SK-N-SH (cell line): ENCODE measurements around the gene TNFRSF14. TPM values are rescaled to one million over a fixed set of nuclear protein-coding genes. Genes with fewer than 3 reads are reported as not detected.

Experiments used
- CTCF ChIA-PET: fragments of 300-600, 350-600 bp; formaldehyde crosslinking; extraction: SDS; loops from one replicate; lab custom pipeline; 2021; lab: Yijun Ruan, JAX
- POLR2A ChIA-PET: fragments of 350-600 bp; sonication (Branson Sonifier 250); formaldehyde crosslinking; extraction: SDS; loops from one replicate; lab custom pipeline; 2020; ENCODE audit warnings: antibody characterized with exemption, inconsistent platforms; lab: Yijun Ruan, JAX
- DNase-seq: peaks from one replicate; pipeline ENCODE4 v3.0.0; 2012
- H2AFZ ChIP-seq: fragments of 200-600 bp; sonication (generic); 2 replicates; pipeline ENCODE4 v1.8.1; 2016; ENCODE audit warnings: antibody characterized with exemption, mild to moderate bottlenecking, low read depth
- H3F3A ChIP-seq: fragments of 200-600 bp; sonication (generic); replicated peaks from 2 replicates; pipeline ENCODE3; 2016; ENCODE audit warnings: antibody characterized with exemption, mild to moderate bottlenecking; ENCODE audit not compliant: insufficient read depth
- H3K27ac ChIP-seq, 2 experiments: fragments of 200-500 bp in 1 of 2; fragments of 200-600 bp in 1 of 2; sonication (Bioruptor generic) in 1 of 2; sonication (generic), shearing (Covaris generic) in 1 of 2; 2 replicates each; pipeline versions ENCODE4 v1.5.1 to v1.6.1; 2014 to 2016; ENCODE audit warnings: low read depth in 2 of 2, inconsistent platforms in 1 of 2, low read length in 1 of 2, mild to moderate bottlenecking in 1 of 2, mixed read lengths in 1 of 2
- H3K27me3 ChIP-seq: fragments of 200-600 bp; sonication (generic), shearing (Covaris generic); 2 replicates; pipeline ENCODE4 v1.6.1; 2016; ENCODE audit warnings: mixed run types; ENCODE audit not compliant: insufficient read depth
- H3K36me3 ChIP-seq, 2 experiments: fragments of 200-500 bp in 1 of 2; fragments of 200-600 bp in 1 of 2; sonication (Bioruptor generic) in 1 of 2; sonication (generic) in 1 of 2; replicated peaks in 1 of 2; 2 replicates each; pipeline versions ENCODE3 to v1.5.1; 2014 to 2016; ENCODE audit warnings: low read length in 1 of 2, mild to moderate bottlenecking in 1 of 2; ENCODE audit not compliant: insufficient read depth in 2 of 2, control insufficient read depth in 1 of 2
- H3K4me1 ChIP-seq, 2 experiments: fragments of 200-500 bp in 1 of 2; fragments of 200-600 bp in 1 of 2; sonication (Bioruptor generic) in 1 of 2; sonication (generic), shearing (Covaris generic) in 1 of 2; 2 replicates each; pipeline versions ENCODE4 v1.5.1 to v1.6.1; 2014 to 2016; ENCODE audit warnings: low read depth in 1 of 2, low read length in 1 of 2, mixed run types in 1 of 2; ENCODE audit not compliant: insufficient read depth in 2 of 2, control insufficient read depth in 1 of 2
- H3K4me2 ChIP-seq: fragments of 200-600 bp; sonication (generic), shearing (Covaris generic); 2 replicates; pipeline ENCODE4 v1.6.1; 2017; ENCODE audit warnings: mixed run types
- H3K4me3 ChIP-seq, 2 experiments: fragments of 200-500 bp in 1 of 2; fragments of 200-600 bp in 1 of 2; sonication (Bioruptor generic) in 1 of 2; sonication (generic), shearing (Covaris generic) in 1 of 2; 2 replicates each; pipeline versions ENCODE4 v1.5.1 to v1.8.1; 2014 to 2016; ENCODE audit warnings: low read depth in 2 of 2, inconsistent platforms in 1 of 2, low read length in 1 of 2, mild to moderate bottlenecking in 1 of 2, mixed read lengths in 1 of 2, moderate library complexity in 1 of 2
- H3K79me2 ChIP-seq: fragments of 200-600 bp; sonication (generic); 2 replicates; pipeline ENCODE4 v1.8.1; 2017; ENCODE audit warnings: mild to moderate bottlenecking; ENCODE audit not compliant: insufficient read depth
- H3K9ac ChIP-seq: fragments of 200-600 bp; sonication (generic); 2 replicates; pipeline ENCODE4 v1.6.1; 2017; ENCODE audit warnings: mixed run types
- H3K9me2 ChIP-seq: fragments of 200-600 bp; sonication (generic); 2 replicates; pipeline ENCODE4 v1.6.1; 2017; ENCODE audit warnings: mixed run types
- H3K9me3 ChIP-seq: fragments of 200-600 bp; sonication (generic); 2 replicates; pipeline ENCODE4 v1.6.1; 2017; ENCODE audit warnings: mixed run types, mild to moderate bottlenecking, moderate library complexity
- H4K20me1 ChIP-seq: fragments of 200-600 bp; sonication (generic); 2 replicates; pipeline ENCODE4 v1.6.1; 2017; ENCODE audit warnings: mild to moderate bottlenecking, mixed run types; ENCODE audit not compliant: insufficient read depth
- ELF1 ChIP-seq: IDR thresholded peaks from 2 replicates; pipeline ENCODE4 v1.4.0; 2012
- EP300 ChIP-seq, 2 experiments: IDR thresholded peaks; 2 replicates each; pipeline versions ENCODE4 v1.4.0 to v1.6.1; 2012; ENCODE audit warnings: borderline replicate concordance in 1 of 2, low read depth in 1 of 2, low read length in 1 of 2
- FOSL2 ChIP-seq: IDR thresholded peaks from 2 replicates; pipeline ENCODE4 v1.4.0; 2012; ENCODE audit warnings: low read depth, mild to moderate bottlenecking, moderate library complexity, borderline replicate concordance
- GABPA ChIP-seq: IDR thresholded peaks from 2 replicates; pipeline ENCODE4 v1.4.0; 2012; ENCODE audit warnings: low read depth, mild to moderate bottlenecking
- GATA2 ChIP-seq: sonication (generic); formaldehyde crosslinking; IDR thresholded peaks from 2 replicates; pipeline ENCODE4 v1.5.0; 2020; ENCODE audit warnings: mild to moderate bottlenecking, missing genetic modification reagents
- JUND ChIP-seq: IDR thresholded peaks from 2 replicates; pipeline ENCODE4 v1.4.0; 2012
- MAX ChIP-seq: IDR thresholded peaks from 2 replicates; pipeline ENCODE4 v1.4.0; 2012; ENCODE audit warnings: low read depth
- MEF2A ChIP-seq: IDR thresholded peaks from 2 replicates; pipeline ENCODE4 v1.4.0; 2012; ENCODE audit warnings: low read depth, borderline replicate concordance
- MXI1 ChIP-seq: IDR thresholded peaks from 2 replicates; pipeline ENCODE4 v1.6.1; 2012; ENCODE audit warnings: mild to moderate bottlenecking, low read depth, low read length, improper control_type of control experiment
- PBX3 ChIP-seq: IDR thresholded peaks from 2 replicates; pipeline ENCODE4; 2012
- RAD21 ChIP-seq: IDR thresholded peaks from 2 replicates; pipeline ENCODE4 v1.6.1; 2012; ENCODE audit warnings: mild to moderate bottlenecking, low read length
- RCOR1 ChIP-seq: fragments of 150-350 bp; IDR thresholded peaks from 2 replicates; pipeline ENCODE4 v1.6.1; 2017; ENCODE audit warnings: antibody characterized with exemption, low read length
- SIN3A ChIP-seq: IDR thresholded peaks from 2 replicates; pipeline ENCODE4 v1.6.1; 2012; ENCODE audit warnings: low read depth, mild to moderate bottlenecking, low read length, moderate library complexity, borderline replicate concordance
- TAF1 ChIP-seq: IDR thresholded peaks from 2 replicates; pipeline ENCODE4 v1.6.1; 2012; ENCODE audit warnings: low read depth, mild to moderate bottlenecking, low read length, moderate library complexity, borderline replicate concordance
- TEAD4 ChIP-seq: IDR thresholded peaks from 2 replicates; pipeline ENCODE4 v1.4.0; 2012; ENCODE audit warnings: mild to moderate bottlenecking, borderline replicate concordance; ENCODE audit not compliant: insufficient read depth
- YY1 ChIP-seq: IDR thresholded peaks from 2 replicates; pipeline ENCODE4 v1.4.0; 2012; ENCODE audit warnings: low read depth, mild to moderate bottlenecking
- WGBS: methylation state at CpG from one replicate; pipeline ENCODE4 v1.1.6; 2017; ENCODE audit warnings: low lambda C conversion rate; 5-methylcytosine and 5-hydroxymethylcytosine counted together
- polyA plus RNA-seq, 3 experiments: library from polyadenylated mRNA; depleted of rRNA; stranded (reverse); fragments of >200 nt; gene quantifications; 2 replicates each; pipeline ENCODE4 v1.2.3, GENCODE V29; 2012
- TF ChIP-seq, protein P1 (sequence below): fragments of 150-350 bp; IDR thresholded peaks from 2 replicates; pipeline ENCODE4 v1.6.1; 2017; ENCODE audit warnings: antibody characterized with exemption, low read length, low read depth, borderline replicate concordance
- TF ChIP-seq, protein P2 (sequence below): fragments of 200-600 bp; sonication (generic); IDR thresholded peaks from 2 replicates; pipeline ENCODE4 v1.6.1; 2017; ENCODE audit warnings: antibody characterized with exemption, mild to moderate bottlenecking, moderate library complexity

Gene TNFRSF14
- polyA plus RNA-seq, 1 of the 3 experiments (the other 2 are of a cell fraction), result 0.28 TPM

DNA sequence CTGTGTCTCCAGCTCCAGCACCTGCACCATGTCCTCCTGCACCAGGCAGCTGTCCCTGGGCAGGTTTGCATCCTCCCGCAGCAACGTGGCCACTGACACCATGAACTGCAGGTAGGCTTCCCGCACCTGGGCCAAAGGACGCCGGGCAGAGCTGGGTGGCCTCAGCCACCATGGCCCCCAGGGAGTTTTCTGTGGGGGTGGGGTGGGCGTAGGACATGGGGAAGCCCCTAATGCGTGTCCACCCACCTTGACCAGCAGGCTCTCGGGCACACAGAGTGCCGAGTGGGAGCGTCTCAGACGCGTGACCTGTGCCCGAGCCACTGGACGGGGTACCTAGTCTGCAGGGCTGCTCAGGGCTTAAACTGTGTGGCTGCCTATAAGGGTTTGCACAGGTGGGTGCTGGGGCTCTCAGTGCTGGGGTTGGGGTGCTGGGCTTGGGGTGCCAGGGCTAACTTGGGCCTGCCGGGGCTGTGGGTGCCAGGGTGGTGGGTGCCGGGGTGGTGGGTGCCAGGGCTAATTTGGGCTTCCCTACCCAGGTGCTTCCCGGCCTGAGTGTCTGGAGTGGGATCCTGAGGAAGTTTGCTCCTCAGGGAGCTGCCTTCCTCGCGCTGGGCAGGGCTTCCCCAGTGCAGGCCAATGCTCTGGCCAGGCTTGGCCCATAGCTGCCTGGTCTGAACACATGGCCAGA, 48.1 kb downstream of the TNFRSF14 start:
- no peak overlapping the region for H3K27ac ChIP-seq
- no peak overlapping the region for H3K9ac ChIP-seq
- no peaks in the 10 kb centered on the region for H3F3A ChIP-seq
- no peaks in the 10 kb centered on the region for H3K27me3 ChIP-seq
- no peaks in the 10 kb centered on the region for H3K9me3 ChIP-seq
- CTCF ChIA-PET, result interaction anchor here (1.2 kb wide), 1 partner anchor 10 kb away, joined by 5 read pairs; no protein-coding TSS in a partner anchor
- H3K79me2 ChIP-seq, result no peaks in the 10 kb centered on the region
- no peak overlapping the region for H3K4me2 ChIP-seq
- no peak overlapping the region for H2AFZ ChIP-seq
- H4K20me1 ChIP-seq, result no peaks in the 10 kb centered on the region
- no peaks in the 10 kb centered on the region; a peak in 1 of 4 replicates for H3K4me1 ChIP-seq
- H3K9me2 ChIP-seq, result no peaks in the 10 kb centered on the region
- TF ChIP-seq RCOR1 (no peak), JUND (no peak), PBX3 (no peak), TEAD4 (no peak), MAX (no peak), TAF1 (no peak), ELF1 (no peak), MXI1 (no peak), MEF2A (no peak), FOSL2 (no peak), GABPA (no peak)
- TF ChIP-seq, protein P1, sequence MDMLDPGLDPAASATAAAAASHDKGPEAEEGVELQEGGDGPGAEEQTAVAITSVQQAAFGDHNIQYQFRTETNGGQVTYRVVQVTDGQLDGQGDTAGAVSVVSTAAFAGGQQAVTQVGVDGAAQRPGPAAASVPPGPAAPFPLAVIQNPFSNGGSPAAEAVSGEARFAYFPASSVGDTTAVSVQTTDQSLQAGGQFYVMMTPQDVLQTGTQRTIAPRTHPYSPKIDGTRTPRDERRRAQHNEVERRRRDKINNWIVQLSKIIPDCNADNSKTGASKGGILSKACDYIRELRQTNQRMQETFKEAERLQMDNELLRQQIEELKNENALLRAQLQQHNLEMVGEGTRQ, result no peak
- POLR2A ChIA-PET, result no interaction called here
- H3K36me3 ChIP-seq, result no peaks in the 10 kb centered on the region
- 6% methylated on average over 3 of the region's 19 CpGs for WGBS
- peak; percentile 19 for DNase-seq
- H3K4me3 ChIP-seq, result no peak overlapping the region

- H3K4me2 ChIP-seq, result no peak overlapping the region
- WGBS, result 30% methylated on average over 5 of the region's 14 CpGs
- peak; percentile 24 for DNase-seq
- H3K9me2 ChIP-seq, result no peaks in the 10 kb centered on the region
- no peaks in the 10 kb centered on the region for H3K27me3 ChIP-seq
- no peak overlapping the region for H2AFZ ChIP-seq
- CTCF ChIA-PET, result interaction anchor here (1.2 kb wide), 1 partner anchor 11 kb away, joined by 5 read pairs; no protein-coding TSS in a partner anchor
- no peaks in the 10 kb centered on the region for H3K79me2 ChIP-seq
- H3F3A ChIP-seq, result no peaks in the 10 kb centered on the region
- no peak overlapping the region for H3K27ac ChIP-seq
- H3K9ac ChIP-seq, result no peak overlapping the region
- TF ChIP-seq RAD21 (no peak), YY1 (no peak), EP300 (IDR thresholded peaks at IDR 0.05; ENCODE audit: borderline replicate concordance in 1 of 2, low read depth in 1 of 2, low read length in 1 of 2) (no peak), MXI1 (no peak), RCOR1 (no peak), SIN3A (no peak), GATA2 (CRISPR knock-in tag) (no peak), MEF2A (no peak), JUND (no peak)
- TF ChIP-seq, protein P2, sequence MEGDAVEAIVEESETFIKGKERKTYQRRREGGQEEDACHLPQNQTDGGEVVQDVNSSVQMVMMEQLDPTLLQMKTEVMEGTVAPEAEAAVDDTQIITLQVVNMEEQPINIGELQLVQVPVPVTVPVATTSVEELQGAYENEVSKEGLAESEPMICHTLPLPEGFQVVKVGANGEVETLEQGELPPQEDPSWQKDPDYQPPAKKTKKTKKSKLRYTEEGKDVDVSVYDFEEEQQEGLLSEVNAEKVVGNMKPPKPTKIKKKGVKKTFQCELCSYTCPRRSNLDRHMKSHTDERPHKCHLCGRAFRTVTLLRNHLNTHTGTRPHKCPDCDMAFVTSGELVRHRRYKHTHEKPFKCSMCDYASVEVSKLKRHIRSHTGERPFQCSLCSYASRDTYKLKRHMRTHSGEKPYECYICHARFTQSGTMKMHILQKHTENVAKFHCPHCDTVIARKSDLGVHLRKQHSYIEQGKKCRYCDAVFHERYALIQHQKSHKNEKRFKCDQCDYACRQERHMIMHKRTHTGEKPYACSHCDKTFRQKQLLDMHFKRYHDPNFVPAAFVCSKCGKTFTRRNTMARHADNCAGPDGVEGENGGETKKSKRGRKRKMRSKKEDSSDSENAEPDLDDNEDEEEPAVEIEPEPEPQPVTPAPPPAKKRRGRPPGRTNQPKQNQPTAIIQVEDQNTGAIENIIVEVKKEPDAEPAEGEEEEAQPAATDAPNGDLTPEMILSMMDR, result no peak
- no peaks in the 10 kb centered on the region for H4K20me1 ChIP-seq
- no peaks in the 10 kb centered on the region for H3K36me3 ChIP-seq
- no peak overlapping the region for H3K4me3 ChIP-seq
- POLR2A ChIA-PET, result no interaction called here
- H3K9me3 ChIP-seq, result no peaks in the 10 kb centered on the region
- H3K4me1 ChIP-seq, result no peaks in the 10 kb centered on the region; a peak in 1 of 4 replicates
Observed at GRCh38 chr1:2604844-2605508, 48.8 kb downstream of the TNFRSF14 start.
